K562 (cell line): ENCODE data around the gene TNIK. TPM values are rescaled to one million over a fixed set of nuclear protein-coding genes. Genes with fewer than 3 reads are reported as not detected.

ENCODE experiments used
- CC2D1A ChIP-seq: fragments of 450-650 bp; IDR thresholded peaks from 2 replicates; pipeline ENCODE4 v1.6.1; 2017; ENCODE audit warnings: mild to moderate bottlenecking
- EGR1 ChIP-seq: fragments of 450-650 bp; conservative IDR thresholded peaks from 2 replicates; pipeline ENCODE4 v1.6.1; 2017; ENCODE audit warnings: mild to moderate bottlenecking
- EP300 ChIP-seq: IDR thresholded peaks from 2 replicates; pipeline ENCODE4 v1.6.1; 2012; ENCODE audit warnings: low read length, improper control_type of control experiment
- HDAC1 ChIP-seq, 2 experiments: fragments of 450-650 bp; IDR thresholded peaks; 2 replicates each; pipeline ENCODE4 v1.6.1; 2016 to 2017; ENCODE audit warnings: inconsistent platforms in 1 of 2, mild to moderate bottlenecking in 1 of 2, moderate library complexity in 1 of 2
- HMG20B ChIP-seq: fragments of 250-450 bp; sonication (Bioruptor Pico); IDR thresholded peaks from 2 replicates; pipeline ENCODE4 v1.5.0; 2021; ENCODE audit warnings: mild to moderate bottlenecking
- MYNN ChIP-seq, 2 experiments: sonication (generic); formaldehyde crosslinking in 1 of 2; IDR thresholded peaks; 2 replicates each; pipeline versions ENCODE4 v1.5.0 to v1.6.1; 2016 to 2020; ENCODE audit warnings: antibody characterized with exemption in 1 of 2, missing genetic modification reagents in 1 of 2
- NEUROD1 ChIP-seq: fragments of 150-350 bp; IDR thresholded peaks from 2 replicates; pipeline ENCODE4 v1.6.1; 2014; ENCODE audit warnings: borderline replicate concordance, low read length, low read depth; ENCODE audit not compliant: partially characterized antibody
- NFIX ChIP-seq: fragments of 250-450 bp; sonication (Bioruptor Pico); IDR thresholded peaks from 2 replicates; pipeline ENCODE4 v1.4.0; 2020; ENCODE audit warnings: low read depth, mild to moderate bottlenecking, moderate library complexity
- OTX1 ChIP-seq: fragments of 450-650 bp; formaldehyde crosslinking; IDR thresholded peaks from 2 replicates; pipeline ENCODE4 v1.4.0; 2022; ENCODE audit warnings: mild to moderate bottlenecking
- PRPF4 ChIP-seq: fragments of 200-400 bp; formaldehyde crosslinking; IDR thresholded peaks from one replicate; pipeline ENCODE4 v1.6.1; 2017; ENCODE audit warnings: low read length, low read depth, mild to moderate bottlenecking; ENCODE audit not compliant: insufficient read depth, poor library complexity, severe bottlenecking
- RBM17 ChIP-seq: fragments of 200-400 bp; formaldehyde crosslinking; IDR thresholded peaks from 2 replicates; pipeline ENCODE4 v1.6.1; 2017; ENCODE audit warnings: low read depth, mild to moderate bottlenecking, low read length, borderline replicate concordance
- SIX5 ChIP-seq, 2 experiments: IDR thresholded peaks; 2 replicates each; pipeline ENCODE4 v1.6.1; 2011; ENCODE audit warnings: low read length in 2 of 2, borderline replicate concordance in 1 of 2, low read depth in 1 of 2, mild to moderate bottlenecking in 1 of 2, moderate library complexity in 1 of 2; ENCODE audit not compliant: insufficient read depth in 1 of 2
- SMARCA5 ChIP-seq: fragments of 450-650 bp; IDR thresholded peaks from 2 replicates; pipeline ENCODE4 v1.6.1; 2016
- ZC3H8 ChIP-seq: fragments of 450-650 bp; IDR thresholded peaks from 2 replicates; pipeline ENCODE4 v1.6.1; 2017
- ZNF124 ChIP-seq: sonication (generic); formaldehyde crosslinking; IDR thresholded peaks from 2 replicates; pipeline ENCODE4 v1.8.1; 2022; ENCODE audit warnings: missing genetic modification reagents
- ZNF263 ChIP-seq: sonication (generic); formaldehyde crosslinking; IDR thresholded peaks from 2 replicates; pipeline ENCODE4 v1.8.0; 2022; ENCODE audit warnings: mild to moderate bottlenecking, missing genetic modification reagents, borderline replicate concordance
- ZNF431 ChIP-seq: sonication (generic); formaldehyde crosslinking; IDR thresholded peaks from 2 replicates; pipeline ENCODE4 v1.8.0; 2022; ENCODE audit warnings: mild to moderate bottlenecking, missing genetic modification reagents
- ZSCAN32 ChIP-seq: fragments of 450-650 bp; formaldehyde crosslinking; IDR thresholded peaks from 2 replicates; pipeline ENCODE4 v1.4.0; 2020; ENCODE audit warnings: mild to moderate bottlenecking, moderate library complexity
- polyA plus RNA-seq, 8 experiments: library from polyadenylated mRNA; depleted of rRNA in 4 of 8; stranded (reverse) in 5 of 8; unstranded in 3 of 8; fragments of >200 nt; fragmentation: Nextera tagmentation in 2 of 8; fragmentation: Illumina TruSeq in 1 of 8; extraction: Ambion mirVana in 2 of 8; extraction: Trizol in 1 of 8; gene quantifications; 2 replicates each; pipeline versions ENCODE4 v1.2.1 to v1.2.3, GENCODE V29; 2011 to 2014; ENCODE audit warnings: inconsistent platforms in 1 of 8, missing spikeins in 1 of 8
- total RNA-seq, 7 experiments: library from RNA; depleted of rRNA in 6 of 7; stranded (reverse); fragments of >200 nt in 6 of 7; fragmentation: Illumina TruSeq in 2 of 7; extraction: Trizol in 2 of 7; gene quantifications; 2 replicates each; pipeline versions ENCODE4 v1.2.1 to v1.2.3, GENCODE V29; 2011 to 2021; ENCODE audit warnings: low replicate concordance in 1 of 7
- TF ChIP-seq, protein P1 (sequence below), 2 experiments: fragments of 450-650 bp in 1 of 2; IDR thresholded peaks; 2 replicates each; pipeline ENCODE4 v1.6.1; 2011 to 2017; ENCODE audit warnings: low read depth in 2 of 2, antibody characterized with exemption in 1 of 2, borderline replicate concordance in 1 of 2, low read length in 1 of 2, mild to moderate bottlenecking in 1 of 2, mixed read lengths in 1 of 2; ENCODE audit not compliant: control insufficient read depth in 1 of 2
- TF ChIP-seq, protein P2 (sequence below), 2 experiments: fragments of 450-650 bp in 1 of 2; sonication (generic) in 1 of 2; formaldehyde crosslinking; conservative IDR thresholded peaks; 2 replicates each; pipeline versions ENCODE4 v1.4.0 to v1.8.1; 2020 to 2022; ENCODE audit warnings: mild to moderate bottlenecking in 1 of 2, missing genetic modification reagents in 1 of 2
- TF ChIP-seq, protein P3 (sequence below): sonication (generic); formaldehyde crosslinking; IDR thresholded peaks from 2 replicates; pipeline ENCODE4 v1.8.0; 2022; ENCODE audit warnings: missing genetic modification reagents, mild to moderate bottlenecking, borderline replicate concordance

TNIK gene
- total and polyA plus RNA-seq, 9 of the 15 experiments (the other 6 are each of a cell fraction or from before 2014, with no cell fraction given): 6.6 to 39.0 (median 24.7) TPM

DNA sequence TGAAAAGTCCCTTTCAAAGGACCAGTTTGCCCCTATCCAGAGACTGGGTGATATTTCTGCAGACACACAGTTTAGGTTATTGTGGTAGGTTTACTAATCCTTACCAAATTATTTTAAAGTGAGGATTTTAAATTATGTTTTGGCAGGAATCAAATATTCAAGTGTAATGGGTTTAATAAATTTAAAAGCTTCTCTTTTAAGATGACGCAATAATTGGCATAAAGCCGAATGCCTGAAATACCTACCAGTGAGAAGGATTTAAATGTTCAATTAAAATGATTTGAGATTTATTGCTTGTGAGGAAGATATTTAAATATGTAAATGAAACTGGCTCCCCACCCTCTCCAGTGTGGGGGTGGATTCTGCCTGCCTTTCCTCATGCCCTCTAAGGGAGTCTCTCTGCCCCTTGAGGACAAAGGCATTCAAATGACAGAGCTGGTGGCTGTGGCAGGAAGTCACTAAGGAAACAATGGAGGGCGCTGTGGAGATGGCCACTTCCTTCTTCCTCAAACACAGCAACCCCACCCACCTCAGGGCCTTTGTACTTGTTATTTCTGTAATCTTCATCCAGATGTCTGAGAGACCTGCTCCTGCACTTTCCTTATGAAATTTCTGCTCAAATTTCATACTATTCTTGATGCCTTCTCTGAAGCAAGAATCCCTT lies 131.7 kb downstream of the TNIK start (continued):
- TF ChIP-seq, protein P1, sequence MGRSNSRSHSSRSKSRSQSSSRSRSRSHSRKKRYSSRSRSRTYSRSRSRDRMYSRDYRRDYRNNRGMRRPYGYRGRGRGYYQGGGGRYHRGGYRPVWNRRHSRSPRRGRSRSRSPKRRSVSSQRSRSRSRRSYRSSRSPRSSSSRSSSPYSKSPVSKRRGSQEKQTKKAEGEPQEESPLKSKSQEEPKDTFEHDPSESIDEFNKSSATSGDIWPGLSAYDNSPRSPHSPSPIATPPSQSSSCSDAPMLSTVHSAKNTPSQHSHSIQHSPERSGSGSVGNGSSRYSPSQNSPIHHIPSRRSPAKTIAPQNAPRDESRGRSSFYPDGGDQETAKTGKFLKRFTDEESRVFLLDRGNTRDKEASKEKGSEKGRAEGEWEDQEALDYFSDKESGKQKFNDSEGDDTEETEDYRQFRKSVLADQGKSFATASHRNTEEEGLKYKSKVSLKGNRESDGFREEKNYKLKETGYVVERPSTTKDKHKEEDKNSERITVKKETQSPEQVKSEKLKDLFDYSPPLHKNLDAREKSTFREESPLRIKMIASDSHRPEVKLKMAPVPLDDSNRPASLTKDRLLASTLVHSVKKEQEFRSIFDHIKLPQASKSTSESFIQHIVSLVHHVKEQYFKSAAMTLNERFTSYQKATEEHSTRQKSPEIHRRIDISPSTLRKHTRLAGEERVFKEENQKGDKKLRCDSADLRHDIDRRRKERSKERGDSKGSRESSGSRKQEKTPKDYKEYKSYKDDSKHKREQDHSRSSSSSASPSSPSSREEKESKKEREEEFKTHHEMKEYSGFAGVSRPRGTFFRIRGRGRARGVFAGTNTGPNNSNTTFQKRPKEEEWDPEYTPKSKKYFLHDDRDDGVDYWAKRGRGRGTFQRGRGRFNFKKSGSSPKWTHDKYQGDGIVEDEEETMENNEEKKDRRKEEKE (IDR thresholded peaks at IDR 0.05; ENCODE audit: borderline replicate concordance in 1 of 2, control insufficient read depth in 1 of 2, low read depth in 2 of 2, low read length in 1 of 2): no peak
- TF ChIP-seq EP300: no peak
- TF ChIP-seq ZC3H8: no peak
- TF ChIP-seq RBM17: no peak
- TF ChIP-seq NFIX (CRISPR knock-in tag): no peak
- no peak for TF ChIP-seq HMG20B (CRISPR knock-in tag)
- TF ChIP-seq, protein P2, sequence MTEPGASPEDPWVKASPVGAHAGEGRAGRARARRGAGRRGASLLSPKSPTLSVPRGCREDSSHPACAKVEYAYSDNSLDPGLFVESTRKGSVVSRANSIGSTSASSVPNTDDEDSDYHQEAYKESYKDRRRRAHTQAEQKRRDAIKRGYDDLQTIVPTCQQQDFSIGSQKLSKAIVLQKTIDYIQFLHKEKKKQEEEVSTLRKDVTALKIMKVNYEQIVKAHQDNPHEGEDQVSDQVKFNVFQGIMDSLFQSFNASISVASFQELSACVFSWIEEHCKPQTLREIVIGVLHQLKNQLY (CRISPR knock-in tag; conservative IDR thresholded peaks at IDR 0.05): no peak
- no peak for TF ChIP-seq ZNF124 (CRISPR knock-in tag)
- TF ChIP-seq ZNF263 (CRISPR knock-in tag): no peak
- TF ChIP-seq, protein P3, sequence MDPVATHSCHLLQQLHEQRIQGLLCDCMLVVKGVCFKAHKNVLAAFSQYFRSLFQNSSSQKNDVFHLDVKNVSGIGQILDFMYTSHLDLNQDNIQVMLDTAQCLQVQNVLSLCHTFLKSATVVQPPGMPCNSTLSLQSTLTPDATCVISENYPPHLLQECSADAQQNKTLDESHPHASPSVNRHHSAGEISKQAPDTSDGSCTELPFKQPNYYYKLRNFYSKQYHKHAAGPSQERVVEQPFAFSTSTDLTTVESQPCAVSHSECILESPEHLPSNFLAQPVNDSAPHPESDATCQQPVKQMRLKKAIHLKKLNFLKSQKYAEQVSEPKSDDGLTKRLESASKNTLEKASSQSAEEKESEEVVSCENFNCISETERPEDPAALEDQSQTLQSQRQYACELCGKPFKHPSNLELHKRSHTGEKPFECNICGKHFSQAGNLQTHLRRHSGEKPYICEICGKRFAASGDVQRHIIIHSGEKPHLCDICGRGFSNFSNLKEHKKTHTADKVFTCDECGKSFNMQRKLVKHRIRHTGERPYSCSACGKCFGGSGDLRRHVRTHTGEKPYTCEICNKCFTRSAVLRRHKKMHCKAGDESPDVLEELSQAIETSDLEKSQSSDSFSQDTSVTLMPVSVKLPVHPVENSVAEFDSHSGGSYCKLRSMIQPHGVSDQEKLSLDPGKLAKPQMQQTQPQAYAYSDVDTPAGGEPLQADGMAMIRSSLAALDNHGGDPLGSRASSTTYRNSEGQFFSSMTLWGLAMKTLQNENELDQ: no peak
- no peak for TF ChIP-seq MYNN (IDR thresholded peaks at IDR 0.05)
- TF ChIP-seq MYNN (CRISPR knock-in tag; IDR thresholded peaks at IDR 0.05): no peak
- TF ChIP-seq NEUROD1: no peak
- peak; percentile 50; the same call in 1 of the 2 replicates for TF ChIP-seq EGR1
- peak; percentile 48; the same call in 1 of the 2 replicates for TF ChIP-seq CC2D1A
- TF ChIP-seq ZNF431: no peak
- no peak for TF ChIP-seq HDAC1 (IDR thresholded peaks at IDR 0.05)
- peak; percentile 81; the same call in 1 of the 2 replicates for TF ChIP-seq SMARCA5
- no peak for TF ChIP-seq OTX1 (CRISPR knock-in tag)
- no peak for TF ChIP-seq SIX5 (IDR thresholded peaks at IDR 0.05; ENCODE audit: borderline replicate concordance in 1 of 2, insufficient read depth in 1 of 2, low read depth in 1 of 2, low read length in 2 of 2)
- no peak for TF ChIP-seq PRPF4
- TF ChIP-seq ZSCAN32 (CRISPR knock-in tag): no peak
